ENCODE results near the gene SLC25A51. TPM values are rescaled to one million over a fixed set of nuclear protein-coding genes. Genes with fewer than 3 reads are reported as not detected.

SLC25A51 gene
- total and polyA plus RNA-seq, 2 donors (not counting 3 experiments of a cell fraction or from before 2014, with no cell fraction given), result 15.4 to 36.2 TPM

DNA sequence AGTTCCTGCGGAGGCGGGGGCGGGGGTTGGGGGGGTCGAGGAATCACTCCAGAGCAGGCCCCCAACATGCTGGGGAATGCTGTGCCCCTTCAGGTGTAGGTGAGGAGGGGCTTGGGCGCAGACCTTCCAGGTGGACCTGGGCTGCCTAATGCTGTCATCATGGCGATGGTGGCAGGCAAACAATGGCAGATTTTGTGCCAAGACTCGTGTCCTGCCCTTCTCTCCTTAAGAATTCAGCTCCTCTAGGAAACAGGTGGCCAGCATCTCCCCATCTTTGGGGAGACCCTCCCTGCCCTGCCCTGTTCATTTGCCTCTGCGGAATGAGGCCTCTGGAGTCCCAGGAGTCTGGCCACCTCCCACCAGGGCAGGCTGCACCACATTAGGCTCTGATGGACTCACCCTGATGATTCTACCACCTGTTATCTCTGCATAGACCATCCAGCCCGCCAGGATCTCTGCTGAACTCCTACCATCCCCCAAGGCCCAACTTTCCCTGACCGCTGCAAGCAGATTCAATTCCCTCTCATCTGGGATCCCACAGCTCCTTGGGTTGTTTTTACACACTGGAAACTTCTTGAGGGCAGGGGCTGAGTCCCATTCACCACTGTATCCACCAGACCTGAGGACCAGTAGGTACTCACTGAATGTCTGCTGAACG is 10.9 kb upstream of the SLC25A51 start:
- Histone ChIP-seq H3K79me2 (ENCODE audit: control insufficient read depth, insufficient read depth, low read length) (no peaks in the 10 kb centered on the region), H3K27me3 (ENCODE audit: control insufficient read depth in 2 of 2, insufficient read depth in 2 of 2, low read length in 2 of 2) (no peaks in the 10 kb centered on the region), H3K9me1 (replicated peaks; ENCODE audit: control insufficient read depth, extremely low read depth, insufficient read depth, low read length) (no peaks in the 10 kb centered on the region), H2AFZ (ENCODE audit: low read depth, low read length) (no peak overlapping the region), H3K27ac (ENCODE audit: insufficient read depth, low read depth, low read length) (no peak overlapping the region), H3K36me3 (ENCODE audit: control insufficient read depth in 2 of 2, extremely low read depth in 1 of 2, insufficient read depth in 2 of 2, low read length in 2 of 2) (peaks cover 0 to 5% of the 10 kb centered on the region in 2 experiments), H3K9ac (replicated peaks; ENCODE audit: extremely low read depth, insufficient read depth, low read length) (no peak overlapping the region), H3K4me1 (ENCODE audit: control insufficient read depth, extremely low read depth, insufficient read depth, low read length) (peaks cover 17% of the 10 kb centered on the region), H3K9me3 (replicated peaks; ENCODE audit: control insufficient read depth, insufficient read depth, low read length) (no peaks in the 10 kb centered on the region), H3K4me3 (replicated peaks in 1 of 3; ENCODE audit: insufficient read depth in 1 of 3, low read depth in 1 of 3, low read length in 3 of 3) (no peak overlapping the region), H3K4me2 (ENCODE audit: insufficient read depth, low read length) (no peak overlapping the region), H4K20me1 (replicated peaks; ENCODE audit: control insufficient read depth, extremely low read depth, insufficient read depth, low read length) (no peaks in the 10 kb centered on the region)
- no TSS peak for BruUV-seq (replicated peaks)
- no peak for FAIRE-seq
- DNase-seq (ENCODE audit: low read depth, low spot score), result no peak
- POLR2A ChIA-PET, result no interaction called here
- CTCF ChIA-PET, result interaction anchor here (1.4 to 7.3 kb wide), 23 partner anchors 10 to 486 kb away, joined by 3 to 130 read pairs (median 9); partner anchors contain the start of gene SHB
- intact Hi-C loops (cut with micrococcal nuclease), result loop anchor here (1.0 kb wide), 1 partner anchor 448 kb away; no protein-coding TSS in a partner anchor
- TF ChIP-seq FOS (IDR thresholded peaks at IDR 0.05; ENCODE audit: borderline replicate concordance, insufficient read depth, low read length), result no peak
- no peak for TF ChIP-seq CTCF (IDR thresholded peaks at IDR 0.05; ENCODE audit: extremely low read depth in 1 of 2, insufficient read depth in 1 of 2, low read depth in 1 of 2, low read length in 2 of 2)
- no peak for TF ChIP-seq POLR2AphosphoS5 (IDR thresholded peaks at IDR 0.05; ENCODE audit: insufficient read depth, low read depth, low read length)
- no peak for TF ChIP-seq MAX (IDR thresholded peaks at IDR 0.05; ENCODE audit: insufficient read depth, insufficient read length)
- dilution Hi-C loops (cut with MboI; ENCODE audit: extremely low pct_ligation_motif_present, low sequenced_read_pairs), result no loop called here
